Heart right ventricle (tissue), 16 donors: Measurements from ENCODE around the gene EMILIN1. TPM values are rescaled to one million over a fixed set of nuclear protein-coding genes. Genes with fewer than 3 reads are reported as not detected.

Experiments
- ATAC-seq, 8 donors: fragments of 200-7000 bp; cut with Tn5 transposase; one replicate each; pipeline ENCODE4 v1.9.1; 2020; ENCODE audit warnings: mild to moderate bottlenecking in 8 of 8, moderate library complexity in 8 of 8, moderate number of reproducible peaks in 1 of 8
- DNase-seq, 2 donors: peaks; one replicate each; pipeline ENCODE4 v3.0.0-alpha.2; 2020
- H3K27ac ChIP-seq, 10 donors: fragments of 200-600 bp; sonication (generic) in 2 of 10; one replicate each; pipeline versions ENCODE4 v1.5.0 to v1.8.0; 2020 to 2022; ENCODE audit warnings: mild to moderate bottlenecking in 3 of 10
- H3K27me3 ChIP-seq, 7 donors: fragments of 200-600 bp; one replicate each; pipeline ENCODE4 v1.8.0; 2021 to 2022; ENCODE audit warnings: mild to moderate bottlenecking in 2 of 7
- H3K36me3 ChIP-seq, 9 donors: fragments of 200-600 bp; sonication (generic) in 1 of 9; one replicate each; pipeline versions ENCODE4 v1.5.0 to v1.8.0; 2020 to 2022; ENCODE audit warnings: mild to moderate bottlenecking in 2 of 9
- H3K4me1 ChIP-seq, 9 donors: fragments of 200-600 bp; sonication (generic) in 1 of 9; one replicate each; pipeline versions ENCODE4 v1.5.0 to v1.8.0; 2020 to 2022; ENCODE audit warnings: mild to moderate bottlenecking in 4 of 9
- H3K4me3 ChIP-seq, 10 donors: fragments of 200-600 bp; sonication (generic) in 2 of 10; one replicate each; pipeline versions ENCODE4 v1.5.0 to v1.8.0; 2020 to 2022; ENCODE audit warnings: mild to moderate bottlenecking in 7 of 10, moderate library complexity in 2 of 10
- H3K9me3 ChIP-seq, 11 donors: fragments of 200-600 bp in 10 of 11; sonication (generic) in 2 of 11; one replicate each; pipeline versions ENCODE4 v1.5.0 to v1.8.0; 2013 to 2022; ENCODE audit warnings: mild to moderate bottlenecking in 2 of 11, control low read depth in 1 of 11, moderate library complexity in 1 of 11
- CTCF ChIP-seq, 9 donors: fragments of 200-600 bp; sonication (generic) in 2 of 9; IDR thresholded peaks; one replicate each; pipeline versions ENCODE4 v1.5.0 to v1.8.0; 2021 to 2022; ENCODE audit warnings: antibody characterized with exemption in 9 of 9, mild to moderate bottlenecking in 5 of 9, moderate library complexity in 1 of 9
- WGBS, 2 donors: extraction: QIAGEN DNeasy Blood & Tissue Kit; methylation state at CpG; one replicate each; pipeline ENCODE4 v1.1.7; 2013; ENCODE audit warnings: inconsistent platforms in 1 of 2; 5-methylcytosine and 5-hydroxymethylcytosine counted together
- intact Hi-C, 10 donors: fragments of 100-400 bp; cut with DNase I; formaldehyde crosslinking; loops; one replicate each; pipeline versions ENCODE4 v1.11.1 to v1.14.2; 2022
- polyA plus RNA-seq, 2 donors: library from polyadenylated mRNA; stranded (reverse); fragments of 200-250 nt; gene quantifications; one replicate each; pipeline ENCODE4 v1.2.3, GENCODE V29; 2013
- total RNA-seq, 10 donors: library from RNA; stranded (reverse); fragmentation: NEBNext Ultra II Directional in 3 of 10; extraction: Animal tissue kit (Norgen Biotek cat#: 25700) in 3 of 10; gene quantifications; one replicate each; pipeline versions ENCODE4 v1.2.1 to v1.2.4, GENCODE V29; 2021 to 2023
- donor health status: Arrhythmogenic right ventricular cardiomyopathy.
- donor health status: ischemic (EF 13 %, LVEDD 7.1; RV severe dilation, severe dysfunction).
- donor health status: healthy with polysubstance abuse.
- donor health status: DM: no; HTN: yes; CAD: no.
- donor health status: DM: no; HTN: no; CAD: no.
- donor health status: ischemic (EF 25% LVEDD 6.9; RV normal size, moderate dysfunction).
- donor health status: ischemic (EF 25% LVEDD 5.7; RV mildly dilated, moderate dysfunction).
- donor health status: healthy.
- donor health status: DM: yes; HTN: yes; CAD: no.
- donor health status: Ischemic cardiomyopathy.
- donor health status: ischemic (EF 35%, LVEDD 5.7; RV mildly dilated, moderate dysfunction).
- donor health status: nonischemic (EF 11% LVEDD 7.7; RV severe dilation, severe dysfunction).
- donor health status: DM: yes; HTN: yes; CAD: no.
- donor health status: PGD.
- donor health status: ischemic (EF 29% LVEDD 5.4; RV normal size, mild dysfunction).
- donor health status: nonischemic (EF 23%, LVEDD 6.1; RV moderate dilation, normal function).

EMILIN1 gene
- total and polyA plus RNA-seq, 12 donors = 6.8 to 53.2 (median 15.3) TPM

GRCh38 chr2:27042985-27043634, 35.3 kb upstream of the EMILIN1 start:
- H3K27ac ChIP-seq = no peak overlapping the region
- DNase-seq = no peak
- peaks cover 0 to 7% (median 0%) of the 10 kb centered on the region in 9 donors for H3K4me1 ChIP-seq
- TF ChIP-seq CTCF (IDR thresholded peaks at IDR 0.05) = no peak
- H3K9me3 ChIP-seq = no peaks in the 10 kb centered on the region
- ATAC-seq = no peak
- H3K36me3 ChIP-seq = peaks cover 0 to 55% (median 32%) of the 10 kb centered on the region in 9 donors
- H3K4me3 ChIP-seq = no peak overlapping the region
- H3K27me3 ChIP-seq = no peaks in the 10 kb centered on the region
- intact Hi-C loops = no loop called here
- 91 to 92% methylated on average over 7 of the region's 7 CpGs for WGBS, 2 donors

GRCh38 chr2:27049422-27050280, 28.8 kb upstream of the EMILIN1 start:
- Histone ChIP-seq H3K4me1 (peaks cover 7 to 22% (median 16%) of the 10 kb centered on the region in 9 donors), H3K27me3 (no peaks in the 10 kb centered on the region), H3K4me3 (peak overlapping the region; percentile 78 to 97 (median 94)), H3K27ac (peak overlapping the region; percentile 15 to 92 (median 88)), H3K36me3 (peaks cover 0 to 18% (median 8%) of the 10 kb centered on the region in 9 donors), H3K9me3 (no peaks in the 10 kb centered on the region)
- WGBS, 2 donors = 8 to 9% methylated on average over 52 of the region's 52 CpGs
- intact Hi-C loops = loop anchor here in 6 of 10 donors (1.0 to 5.0 kb wide), 4 partner anchors 21 to 38 kb away; partner anchors contain the start of genes KHK (in 6 of the 6) and OST4 (in 2 of the 6)
- DNase-seq (peak in 1 of 2 donors; percentile 37), ATAC-seq (peak; percentile 14 to 49 (median 22))
- TF ChIP-seq CTCF (IDR thresholded peaks at IDR 0.05) = no peak

GRCh38 chr2:27050281-27050995, 28.0 kb upstream of the EMILIN1 start:
- peaks cover 0 to 25% (median 15%) of the 10 kb centered on the region in 9 donors for H3K36me3 ChIP-seq
- no peaks in the 10 kb centered on the region for H3K27me3 ChIP-seq
- ATAC-seq = peak; percentile 79 to 94 (median 90)
- peak; percentile 85 to 95 for DNase-seq
- TF ChIP-seq CTCF (IDR thresholded peaks at IDR 0.05) = peak in 8 of 9 donors; percentile 15 to 59 (median 50)
- intact Hi-C loops = loop anchor here in 5 of 10 donors (1.0 to 5.0 kb wide), 4 partner anchors 20 to 37 kb away; partner anchors contain the start of genes KHK (in 5 of the 5) and OST4 (in 2 of the 5)
- 1% methylated on average over 48 of the region's 48 CpGs for WGBS, 2 donors
- peak overlapping the region; percentile 78 to 97 (median 94) for H3K4me3 ChIP-seq
- peak overlapping the region; percentile 15 to 92 (median 88) for H3K27ac ChIP-seq
- peaks cover 7 to 22% (median 16%) of the 10 kb centered on the region in 9 donors for H3K4me1 ChIP-seq
- no peaks in the 10 kb centered on the region for H3K9me3 ChIP-seq
